ENCODE data around the gene ICA1. TPM values are rescaled to one million over a fixed set of nuclear protein-coding genes. Genes with fewer than 3 reads are reported as not detected.
A peak's percentile ranks its signal among the peaks of the same experiment; 100 is the strongest.

The ICA1 gene
- total RNA-seq, 4 donors from 2014 or later: 9.7 to 61.8 (median 31.6) TPM

- DNase-seq (ENCODE audit: low spot score) (no peak), ATAC-seq (ENCODE audit: low FRiP score) (peak; percentile 73)
- TF ChIP-seq CTCF (IDR thresholded peaks at IDR 0.05): no peak
These were observed 33.8 kb upstream of the ICA1 start for GRCh38 chr7:8295638-8296361.

DNA sequence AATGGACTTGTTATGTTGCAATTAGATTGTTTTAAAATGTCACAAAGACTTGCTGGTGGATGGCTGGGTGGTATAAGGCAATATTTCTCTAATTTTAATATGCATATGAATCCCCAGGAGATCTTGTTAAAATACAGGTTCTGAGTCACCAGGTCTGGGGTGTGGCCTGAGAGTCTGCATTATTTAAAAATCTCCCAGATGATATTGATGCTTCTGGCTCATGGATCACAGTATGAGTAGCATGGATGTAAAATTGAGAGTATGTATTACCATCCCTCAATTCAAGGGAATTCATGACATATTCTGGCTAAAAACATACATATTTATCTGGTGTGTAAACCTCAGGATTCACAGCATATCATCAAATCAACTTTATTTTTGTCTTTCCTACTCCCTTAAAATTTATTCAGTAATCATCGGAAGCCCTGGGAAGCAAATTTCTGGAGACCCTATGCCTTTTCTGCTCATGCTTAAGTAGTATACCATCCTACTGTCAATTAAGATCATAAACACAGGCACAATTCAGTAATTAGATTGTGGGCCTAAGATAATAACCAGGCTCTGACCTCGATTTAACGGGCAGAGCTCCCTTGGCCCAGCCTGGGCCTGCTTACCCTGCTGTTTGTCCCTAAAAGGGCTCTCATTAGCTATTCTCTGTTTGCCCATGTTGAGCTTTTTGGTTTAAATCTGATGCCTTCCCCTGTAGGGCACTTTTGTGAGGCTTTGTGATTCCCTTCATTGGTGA lies 29.6 kb upstream of the ICA1 start:
- no peak for TF ChIP-seq CTCF (IDR thresholded peaks at IDR 0.05)
- ATAC-seq (ENCODE audit: low FRiP score) (no peak), DNase-seq (ENCODE audit: low spot score) (no peak)

DNA sequence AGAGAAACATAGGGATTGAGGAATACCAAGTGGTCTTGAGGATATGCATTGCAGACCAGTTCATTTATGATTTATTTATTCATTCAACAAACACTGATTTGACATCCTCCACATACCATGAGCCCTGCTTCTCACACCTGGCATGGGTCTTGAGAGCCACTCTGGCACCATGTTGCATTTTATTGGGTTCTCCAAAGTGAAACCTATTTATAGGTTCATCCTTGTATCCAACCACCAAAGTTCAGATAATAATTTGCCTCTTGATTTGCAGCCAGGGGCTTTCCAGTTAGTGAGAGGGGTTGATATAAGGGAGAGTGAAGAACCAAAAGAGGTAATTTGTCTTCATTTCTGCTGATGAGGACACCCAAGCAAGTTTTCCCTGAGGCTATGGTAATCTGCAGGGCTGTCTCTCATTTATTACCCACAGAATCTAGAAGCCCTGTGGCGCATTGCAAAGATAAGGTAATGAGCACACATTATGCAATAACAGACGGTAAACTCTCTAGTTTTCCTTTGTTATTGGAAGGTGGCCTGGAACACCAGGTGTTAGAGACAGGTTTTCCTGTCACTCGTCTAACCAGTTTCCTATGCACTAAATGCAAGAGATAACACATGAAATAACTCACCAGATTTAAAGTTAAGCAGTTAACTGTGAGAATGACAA lies 28.8 kb upstream of the ICA1 start:
- ATAC-seq (ENCODE audit: low FRiP score) (no peak), DNase-seq (ENCODE audit: low spot score) (no peak)
- TF ChIP-seq CTCF (IDR thresholded peaks at IDR 0.05): no peak

DNA sequence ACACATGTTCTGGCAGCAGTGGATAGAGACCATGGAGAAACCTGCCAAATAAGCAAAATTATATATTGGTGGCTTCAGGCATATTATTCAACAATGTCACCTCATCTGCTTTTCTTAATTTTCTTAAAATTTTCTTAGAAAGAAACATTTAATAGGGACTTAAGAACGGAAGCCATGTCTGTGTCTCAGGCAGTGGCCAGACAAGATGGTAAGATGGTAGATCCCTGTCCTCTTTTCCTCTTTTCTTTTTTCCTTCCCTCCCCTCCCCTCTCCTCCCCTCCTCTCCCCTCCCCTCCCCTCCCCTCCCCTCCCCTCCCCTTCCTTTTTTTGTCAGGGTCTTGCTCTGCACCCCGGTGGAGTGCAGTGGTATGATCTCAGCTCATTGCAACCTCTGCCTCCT lies 24.2 kb upstream of the ICA1 start:
- DNase-seq (ENCODE audit: low spot score): no peak
- no peak for TF ChIP-seq CTCF (IDR thresholded peaks at IDR 0.05)
- ATAC-seq (ENCODE audit: low FRiP score): no peak

GRCh38 chr7:8285155-8285554 lies 23.2 kb upstream of the ICA1 start:
- TF ChIP-seq CTCF (IDR thresholded peaks at IDR 0.05): no peak
- ATAC-seq (ENCODE audit: low FRiP score): no peak
- DNase-seq (ENCODE audit: low spot score): no peak

- DNase-seq (ENCODE audit: low spot score) (no peak), ATAC-seq (ENCODE audit: low FRiP score) (no peak)
- TF ChIP-seq CTCF (IDR thresholded peaks at IDR 0.05): no peak
These were observed 22.6 kb upstream of the ICA1 start for GRCh38 chr7:8284606-8285005.

Data from omental fat pad (tissue), 4 donors.